DMS79 (cell line): ENCODE results near the gene PITRM1.

Experiments
- DNase-seq: peaks from one replicate; lab custom pipeline; 2025; lab: John Stamatoyannopoulos, UW

The PITRM1 gene

GRCh38 chr10:3139216-3139910 is 33.2 kb downstream of the PITRM1 start:
- no peak for DNase-seq

- DNase-seq = no peak
Observed at GRCh38 chr10:3137958-3138726, 34.4 kb downstream of the PITRM1 start.

- DNase-seq = no peak
Observed at GRCh38 chr10:3136763-3137611, 35.6 kb downstream of the PITRM1 start.

- DNase-seq = no peak
Observed at GRCh38 chr10:3136336-3136735, 36.2 kb downstream of the PITRM1 start.

- DNase-seq = no peak
Observed at GRCh38 chr10:3135006-3135405, 37.6 kb downstream of the PITRM1 start.

- DNase-seq = no peak
Observed at GRCh38 chr10:3133948-3134347, 38.6 kb downstream of the PITRM1 start.

GRCh38 chr10:3132036-3133025 is 40.3 kb downstream of the PITRM1 start:
- no peak for DNase-seq

- no peak for DNase-seq
Observed at GRCh38 chr10:3131098-3131497, 41.5 kb downstream of the PITRM1 start.

- DNase-seq = no peak
Observed at GRCh38 chr10:3129581-3130340, 42.8 kb downstream of the PITRM1 start.

GRCh38 chr10:3128379-3129130 is 44.0 kb downstream of the PITRM1 start:
- no peak for DNase-seq

- no peak for DNase-seq
Observed at GRCh38 chr10:3127921-3128320, 44.7 kb downstream of the PITRM1 start.

GRCh38 chr10:3126741-3127346 is 45.7 kb downstream of the PITRM1 start:
- peak; percentile 62 for DNase-seq

- DNase-seq = no peak
Observed at GRCh38 chr10:3126249-3126648, 46.3 kb downstream of the PITRM1 start.

- DNase-seq = no peak
Observed at GRCh38 chr10:3125527-3126170, 46.9 kb downstream of the PITRM1 start.

GRCh38 chr10:3124412-3125175 is 48.0 kb downstream of the PITRM1 start:
- no peak for DNase-seq

GRCh38 chr10:3123571-3124411 is 48.8 kb downstream of the PITRM1 start:
- peak; percentile 34 for DNase-seq
